GM19324 (cell line): Measurements from ENCODE around the gene CLDN19.
"Not testable (repeated sequence)": the region's sequence is repeated elsewhere in the genome, so short reads cannot be mapped to it uniquely, and the experiment has no call there.

Source experiments
- ATAC-seq: cut with Tn5 transposase; IDR thresholded peaks from one replicate; pipeline ENCODE4 v1.9.1; 2021; ENCODE audit warnings: mild to moderate bottlenecking, moderate library complexity; ENCODE audit not compliant: unreplicated experiment, low FRiP score

Gene CLDN19

GRCh38 chr1:42720868-42721267, 19.2 kb downstream of the CLDN19 start:
- no peak for ATAC-seq

DNA sequence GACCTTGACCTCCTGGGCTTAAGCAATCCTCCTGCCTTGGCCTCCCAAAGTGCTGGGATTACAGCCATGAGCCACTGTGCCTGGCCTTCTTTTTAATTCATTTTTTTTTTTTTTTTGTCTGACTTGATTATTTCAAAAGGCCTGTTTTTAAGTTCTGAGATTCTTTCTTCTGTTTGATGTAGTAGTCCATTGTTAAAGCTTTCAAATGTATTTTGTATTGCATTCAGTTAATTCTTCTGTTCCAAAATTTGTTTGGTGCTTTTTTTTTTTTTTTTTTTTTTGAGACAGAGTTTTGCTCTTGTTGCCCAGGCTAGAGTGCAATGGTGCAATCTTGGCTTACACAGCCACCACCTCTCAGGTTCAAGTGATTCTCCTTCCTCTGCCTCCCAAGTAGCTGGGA, 25.6 kb downstream of the CLDN19 start:
- ATAC-seq, result not testable (repeated sequence)

DNA sequence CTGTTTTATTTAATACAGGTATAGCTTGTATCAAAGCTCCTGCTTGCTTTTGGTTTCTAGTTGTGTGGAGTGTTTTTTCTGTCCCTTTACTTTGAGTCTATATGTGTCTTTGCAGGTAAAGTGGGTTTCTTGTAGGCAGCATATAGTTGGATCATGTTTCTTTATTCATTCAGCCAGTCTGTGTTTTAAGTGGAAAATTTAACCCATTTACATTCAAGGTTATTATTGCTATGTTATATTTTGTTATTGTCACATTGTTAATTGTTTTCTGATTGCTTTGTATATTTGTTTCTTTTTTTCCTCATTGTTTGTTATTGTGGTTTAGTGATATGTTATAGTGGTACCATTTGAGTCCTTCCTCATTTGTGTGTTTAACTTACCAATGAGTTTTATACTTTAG, 26.7 kb downstream of the CLDN19 start:
- no peak for ATAC-seq

DNA sequence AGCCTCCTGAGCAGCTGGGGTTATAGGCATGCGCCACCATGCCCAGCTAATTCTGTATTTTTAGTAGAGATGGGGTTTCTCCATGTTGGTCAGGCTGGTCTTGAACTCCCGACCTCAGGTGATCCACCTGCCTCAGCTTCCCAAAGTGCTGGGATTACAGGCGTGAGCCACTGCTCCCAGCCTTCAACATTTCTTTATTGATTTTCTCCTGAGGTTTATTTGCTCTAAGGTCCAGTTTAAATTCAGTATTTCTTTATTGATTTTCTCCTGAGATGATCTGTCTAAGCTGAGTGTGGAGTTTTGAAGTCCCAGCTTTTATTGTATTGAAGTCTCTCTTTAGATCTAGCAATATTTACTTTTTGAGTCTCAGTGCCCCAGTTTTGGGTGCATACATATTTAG, 27.2 kb downstream of the CLDN19 start:
- not testable (repeated sequence) for ATAC-seq

GRCh38 chr1:42703888-42704464, 36.1 kb downstream of the CLDN19 start:
- no peak for ATAC-seq

GRCh38 chr1:42700006-42700405, 40.0 kb downstream of the CLDN19 start:
- no peak for ATAC-seq

DNA sequence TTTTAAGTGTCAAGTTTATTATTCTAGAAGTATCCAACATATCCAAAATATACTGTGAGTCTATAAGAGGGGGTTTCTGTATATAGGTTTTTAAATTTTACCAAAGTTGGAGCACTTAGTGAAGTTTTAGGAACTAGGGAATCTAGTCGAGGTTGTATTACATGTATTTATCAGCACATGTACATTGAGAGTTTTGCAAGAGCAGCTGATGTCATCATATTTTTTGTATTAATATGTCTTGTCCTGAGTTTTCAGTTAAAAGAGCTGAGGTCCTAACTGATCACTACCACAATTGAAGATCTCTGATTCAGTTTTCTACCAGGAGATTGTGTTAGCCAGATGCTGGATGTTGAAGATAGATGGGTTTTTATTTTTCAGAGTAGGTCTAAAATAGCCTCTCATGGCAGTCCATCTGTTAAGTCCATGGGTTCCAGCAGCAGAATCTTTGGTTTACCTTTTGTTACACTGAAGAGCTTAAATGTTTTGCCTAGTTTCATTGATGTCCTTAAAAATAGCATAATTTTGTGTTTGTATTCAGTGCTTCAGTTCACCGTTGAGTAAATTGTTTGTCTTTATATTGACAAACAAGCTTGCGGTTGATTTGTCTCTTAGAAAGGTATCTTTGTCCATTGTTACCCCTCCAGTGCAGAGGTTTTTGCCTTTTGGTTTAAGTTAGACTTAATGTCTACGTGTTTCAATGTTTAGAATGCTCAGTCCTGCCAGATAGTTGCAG, 41.8 kb downstream of the CLDN19 start:
- ATAC-seq, result no peak

GRCh38 chr1:42692911-42693310, 47.1 kb downstream of the CLDN19 start:
- ATAC-seq, result no peak

DNA sequence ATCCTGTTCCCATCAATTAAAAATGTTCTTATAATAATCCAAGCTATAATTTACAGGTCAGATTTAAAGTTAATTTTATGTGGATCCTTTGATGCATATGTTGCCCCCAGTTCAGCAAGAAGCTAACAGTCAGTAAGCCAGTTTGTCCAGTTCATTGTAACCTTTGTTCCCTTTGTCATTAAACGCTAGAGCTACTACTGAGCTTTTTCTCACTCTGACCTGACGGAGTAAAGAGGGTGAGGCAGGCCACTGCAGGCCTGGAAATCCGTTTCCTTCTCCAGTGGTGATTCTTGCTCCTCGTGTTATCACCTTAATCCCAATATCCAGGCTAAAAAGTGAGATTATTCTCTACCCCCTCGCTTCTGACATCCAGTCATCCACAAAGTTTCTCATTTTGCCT, 47.6 kb downstream of the CLDN19 start:
- ATAC-seq, result no peak

- no peak for ATAC-seq
These were observed 48.9 kb downstream of the CLDN19 start for GRCh38 chr1:42691157-42691498.

DNA sequence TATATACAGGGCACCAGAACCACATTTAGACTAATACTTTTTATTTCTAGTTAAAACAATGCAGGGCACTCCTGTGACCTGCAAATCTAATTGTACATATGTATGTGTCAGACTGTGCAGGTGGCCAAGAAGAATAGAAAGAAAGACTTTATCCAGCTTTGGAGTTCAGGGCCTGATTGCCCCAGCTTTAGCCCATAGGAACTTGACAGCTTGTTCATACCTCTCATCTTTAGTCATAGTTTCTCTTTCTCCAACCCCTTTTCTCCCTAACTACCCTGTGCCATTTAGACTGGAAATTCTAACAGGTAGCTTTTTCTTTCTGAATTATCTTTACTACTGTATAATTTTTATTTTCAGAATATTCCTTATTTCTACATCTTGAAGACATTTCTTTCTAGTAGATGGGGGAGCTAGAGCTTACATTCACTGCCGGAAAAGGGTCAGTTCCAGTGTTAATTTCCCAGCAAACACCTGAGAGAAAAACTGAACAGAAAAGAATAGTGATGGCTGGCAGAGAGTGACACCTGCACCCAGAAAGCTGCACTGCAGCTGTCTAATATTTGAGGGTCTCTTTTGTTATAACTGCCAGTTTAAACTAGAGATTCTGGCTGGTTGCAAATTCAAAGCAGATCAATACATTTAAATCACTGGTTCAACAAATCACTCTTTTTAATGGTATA, 49.4 kb downstream of the CLDN19 start:
- ATAC-seq, result no peak

GRCh38 chr1:42689912-42690311, 50.1 kb downstream of the CLDN19 start:
- no peak for ATAC-seq

- ATAC-seq, result no peak
These were observed 53.6 kb downstream of the CLDN19 start for GRCh38 chr1:42686418-42686817.

- ATAC-seq, result no peak
These were observed 55.9 kb downstream of the CLDN19 start for GRCh38 chr1:42684139-42684538.
